Hepatocyte (in vitro differentiated cells): ENCODE results near the gene RPH3AL.

Experiments
- CTCF ChIP-seq: fragments of 200-600 bp; sonication (generic); IDR thresholded peaks from 2 replicates; pipeline ENCODE4 v1.5.1; 2016; ENCODE audit warnings: antibody characterized with exemption, mild to moderate bottlenecking; ENCODE audit not compliant: poor library complexity
- EZH2 ChIP-seq: fragments of 200-600 bp; sonication (generic); IDR thresholded peaks from 2 replicates; pipeline ENCODE4 v1.6.1; 2016; ENCODE audit warnings: antibody characterized with exemption, mild to moderate bottlenecking, borderline replicate concordance

- TF ChIP-seq EZH2 (no peak), CTCF (no peak)
Observed at GRCh38 chr17:356671-357434, 4.2 kb upstream of the RPH3AL start.
